T-cell (primary cell): ENCODE measurements around the gene LMF1. TPM values are rescaled to one million over a fixed set of nuclear protein-coding genes. Genes with fewer than 3 reads are reported as not detected.

Experiments
- ATAC-seq, 4 experiments: fragments of 200-7000 bp in 3 of 4; fragments of 150-1000 bp in 1 of 4; cut with Tn5 transposase; replicated peaks in 1 of 4; 1 replicate in 3 of 4; 2 replicates in 1 of 4; pipeline ENCODE4 v1.10.0; 2021; ENCODE audit warnings: moderate library complexity in 3 of 4, mild to moderate bottlenecking in 2 of 4, moderate number of reproducible peaks in 1 of 4
- CTCF ChIA-PET, 2 donors: fragments of 300-600 bp; sonication (Branson Sonifier 250); formaldehyde crosslinking; loops; one replicate each; lab custom pipeline; 2022; ENCODE audit warnings: antibody characterized with exemption in 2 of 2; lab: Charles Lee
- POLR2A ChIA-PET, 2 donors: fragments of 300-600 bp; sonication (Branson Sonifier 250); formaldehyde crosslinking; loops; one replicate each; lab custom pipeline; 2022; ENCODE audit warnings: antibody characterized with exemption in 2 of 2; lab: Charles Lee
- DNase-seq, 35 experiments: peaks; one replicate each; pipeline versions ENCODE4 v3.0.0 to v3.0.0-alpha.2; 2013 to 2023
- H3K27ac ChIP-seq: one replicate; pipeline ENCODE4 v1.5.1; 2013; ENCODE audit warnings: low read length
- H3K27me3 ChIP-seq, 2 experiments: replicated peaks in 1 of 2; 1 replicate in 1 of 2; 2 replicates in 1 of 2; pipeline versions ENCODE4 v1.6.1 to v1.7.0; 2013; ENCODE audit warnings: low read length in 1 of 2, mixed read lengths in 1 of 2; ENCODE audit not compliant: control insufficient read depth in 2 of 2, insufficient read depth in 2 of 2; ENCODE audit errors: extremely low read depth in 1 of 2
- H3K36me3 ChIP-seq, 2 donors: 1 replicate in 1 of 2; 2 replicates in 1 of 2; pipeline versions ENCODE4 v1.6.1 to v1.7.0; 2013; ENCODE audit warnings: low read length in 1 of 2; ENCODE audit not compliant: control insufficient read depth in 2 of 2, insufficient read depth in 1 of 2; ENCODE audit errors: extremely low read depth in 1 of 2
- H3K4me1 ChIP-seq, 2 experiments: 1 replicate in 1 of 2; 2 replicates in 1 of 2; pipeline versions ENCODE4 v1.6.1 to v1.7.0; 2013; ENCODE audit warnings: low read length in 2 of 2, mixed read lengths in 1 of 2; ENCODE audit not compliant: insufficient read depth in 2 of 2, control insufficient read depth in 1 of 2; ENCODE audit errors: extremely low read depth in 1 of 2
- H3K4me3 ChIP-seq, 2 donors: 1 replicate in 1 of 2; 2 replicates in 1 of 2; pipeline versions ENCODE4 v1.5.1 to v1.7.0; 2013; ENCODE audit warnings: mild to moderate bottlenecking in 2 of 2, low read length in 1 of 2, moderate library complexity in 1 of 2; ENCODE audit not compliant: control insufficient read depth in 1 of 2; ENCODE audit errors: extremely low read depth in 1 of 2
- H3K9me3 ChIP-seq: 2 replicates; pipeline ENCODE4 v1.7.0; 2013
- H3K27ac Mint-ChIP-seq, 2 donors: one replicate each; pipeline ENCODE4 v1.8.0; 2020 to 2021; ENCODE audit warnings: mild to moderate bottlenecking in 2 of 2, mixed read lengths in 2 of 2
- H3K27me3 Mint-ChIP-seq, 2 donors: one replicate each; pipeline ENCODE4 v1.8.0; 2021 to 2022; ENCODE audit warnings: mixed read lengths in 2 of 2
- H3K36me3 Mint-ChIP-seq: one replicate; pipeline ENCODE4 v1.8.0; 2021; ENCODE audit warnings: mixed read lengths
- H3K4me1 Mint-ChIP-seq, 3 donors: one replicate each; pipeline ENCODE4 v1.8.0; 2020 to 2022; ENCODE audit warnings: mixed read lengths in 3 of 3, mild to moderate bottlenecking in 1 of 3
- H3K4me3 Mint-ChIP-seq, 3 donors: one replicate each; pipeline ENCODE4 v1.8.0; 2020 to 2022; ENCODE audit warnings: mild to moderate bottlenecking in 3 of 3, mixed read lengths in 3 of 3, moderate library complexity in 3 of 3
- H3K9me3 Mint-ChIP-seq, 3 donors: one replicate each; pipeline ENCODE4 v1.8.0; 2020 to 2022; ENCODE audit warnings: mixed read lengths in 3 of 3
- WGBS: methylation state at CpG from one replicate; pipeline ENCODE4 v1.1.5; 2013; ENCODE audit warnings: missing lambda C conversion rate; ENCODE audit not compliant: insufficient coverage; 5-methylcytosine and 5-hydroxymethylcytosine counted together
- total RNA-seq, 35 experiments: library from RNA in 6 of 35; stranded (reverse) in 6 of 35; fragments of 120-200 nt in 1 of 35; gene quantifications; one replicate each; pipeline versions ENCODE4 v1.2.1 to v1.2.4 and lab custom pipeline; 2013 to 2026

Gene LMF1
- total RNA-seq, 5 donors from 2014 or later (not counting 1 experiment from before 2014, with no cell fraction given), result 46.6 to 59.4 (median 51.1) TPM

DNA sequence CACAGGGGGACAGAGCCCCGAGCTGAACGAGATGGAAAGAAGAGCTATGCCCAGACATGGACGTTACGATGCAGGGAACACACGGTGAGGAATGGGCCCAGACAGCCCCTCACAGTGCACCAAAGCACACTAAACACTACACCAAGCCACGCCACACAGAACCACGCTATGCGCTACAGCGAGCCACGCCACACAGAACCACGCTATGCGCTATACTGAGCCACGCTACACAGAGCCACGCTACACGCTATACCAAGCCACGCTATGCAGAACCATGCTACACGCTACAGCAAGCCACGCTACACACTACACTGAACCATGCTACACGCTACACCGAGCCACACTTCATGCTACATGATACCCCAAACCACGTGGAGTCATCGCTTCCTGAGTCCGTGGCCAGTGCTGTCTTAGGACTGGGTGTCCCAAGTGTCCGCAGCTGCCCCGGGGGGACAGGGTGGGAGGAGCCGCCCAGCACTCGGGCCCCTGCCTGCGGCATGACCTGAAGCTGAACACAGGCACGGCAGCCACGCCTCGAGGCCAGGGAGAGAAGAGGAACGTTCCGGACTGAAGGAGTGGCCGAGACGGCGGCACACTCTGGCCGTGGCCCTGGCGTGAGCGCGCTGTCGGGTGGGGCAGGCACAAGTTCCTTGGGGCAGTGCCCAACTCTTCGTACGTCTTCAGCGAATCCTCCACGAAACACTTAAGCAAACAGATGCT is 61.3 kb downstream of the LMF1 start:
- POLR2A ChIA-PET, result no interaction called here
- Mint-ChIP-seq H3K27ac (no peak overlapping the region), H3K36me3 (peaks cover 24% of the 10 kb centered on the region), H3K4me3 (no peak overlapping the region), H3K4me1 (no peaks in the 10 kb centered on the region), H3K27me3 (no peaks in the 10 kb centered on the region), H3K9me3 (no peaks in the 10 kb centered on the region)
- Histone ChIP-seq H3K9me3 (no peaks in the 10 kb centered on the region), H3K27ac (no peak overlapping the region), H3K36me3 (peaks cover 14 to 21% of the 10 kb centered on the region in 2 donors), H3K4me1 (no peaks in the 10 kb centered on the region), H3K4me3 (no peak overlapping the region), H3K27me3 (no peaks in the 10 kb centered on the region)
- WGBS, result 95% methylated on average over 43 of the region's 45 CpGs
- no peak for DNase-seq
- CTCF ChIA-PET, result no interaction called here
- ATAC-seq, result no peak

DNA sequence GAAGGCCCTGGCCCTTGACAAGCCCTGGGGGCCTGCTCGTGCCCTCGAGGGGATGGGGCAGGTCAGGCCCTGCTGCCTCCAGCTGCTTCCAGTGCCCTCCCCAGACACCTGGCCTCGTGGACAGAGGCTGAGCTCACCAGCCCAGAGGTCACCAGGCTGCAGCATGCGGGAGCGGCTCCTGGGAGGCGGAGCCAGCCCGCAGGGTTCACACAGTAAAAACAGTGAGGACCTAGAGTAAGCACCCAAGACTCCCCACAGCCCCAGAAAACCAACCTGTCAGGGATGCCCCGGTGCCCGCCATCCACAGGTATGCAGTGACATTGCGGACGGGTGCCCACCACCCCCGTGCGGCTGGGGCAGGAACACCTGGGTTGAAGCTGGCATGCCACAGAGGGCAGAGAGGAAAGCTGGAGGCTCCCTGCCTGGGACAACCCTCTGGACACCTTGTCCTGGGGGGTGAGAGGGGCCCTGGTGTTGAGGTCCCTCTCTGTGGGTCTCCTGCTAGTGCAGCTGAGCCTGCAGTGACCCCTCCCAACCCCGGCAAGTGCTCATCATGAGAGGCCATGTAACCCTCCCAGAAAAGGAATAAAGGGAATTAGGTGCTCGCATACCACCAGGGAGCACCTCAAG is 62.1 kb downstream of the LMF1 start:
- Mint-ChIP-seq H3K27me3 (no peaks in the 10 kb centered on the region), H3K36me3 (peaks cover 24% of the 10 kb centered on the region), H3K4me3 (no peak overlapping the region), H3K9me3 (no peaks in the 10 kb centered on the region), H3K4me1 (no peaks in the 10 kb centered on the region), H3K27ac (no peak overlapping the region)
- no peaks in the 10 kb centered on the region for H3K27me3 ChIP-seq
- no peak overlapping the region for H3K27ac ChIP-seq
- ChIA-PET CTCF (no interaction called here), POLR2A (no interaction called here)
- no peak overlapping the region for H3K4me3 ChIP-seq
- ATAC-seq, result no peak
- DNase-seq, result no peak
- no peaks in the 10 kb centered on the region for H3K9me3 ChIP-seq
- H3K36me3 ChIP-seq, result peaks cover 9 to 21% of the 10 kb centered on the region in 2 donors
- H3K4me1 ChIP-seq, result no peaks in the 10 kb centered on the region
- 94% methylated on average over 12 of the region's 15 CpGs for WGBS

DNA sequence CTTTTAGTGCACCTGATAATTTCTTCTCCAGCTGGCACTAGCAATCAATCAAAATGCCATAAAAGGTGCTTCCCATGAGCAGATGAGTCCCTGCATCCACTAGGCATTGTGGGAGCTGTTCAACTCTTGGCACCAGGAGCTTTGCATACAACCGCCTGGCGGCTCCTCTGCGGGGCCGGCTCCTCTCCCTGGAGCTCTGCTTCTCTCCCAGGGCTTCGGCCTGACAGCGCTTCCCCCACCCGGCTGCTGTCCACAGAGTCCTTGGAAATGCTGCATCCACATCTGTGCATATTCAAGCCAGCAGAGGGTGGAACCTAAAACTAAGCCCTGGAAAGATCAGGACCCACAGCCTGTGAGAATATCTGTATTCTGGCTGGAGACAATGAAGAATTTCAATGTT is 62.9 kb downstream of the LMF1 start:
- H3K27ac Mint-ChIP-seq, result no peak overlapping the region

DNA sequence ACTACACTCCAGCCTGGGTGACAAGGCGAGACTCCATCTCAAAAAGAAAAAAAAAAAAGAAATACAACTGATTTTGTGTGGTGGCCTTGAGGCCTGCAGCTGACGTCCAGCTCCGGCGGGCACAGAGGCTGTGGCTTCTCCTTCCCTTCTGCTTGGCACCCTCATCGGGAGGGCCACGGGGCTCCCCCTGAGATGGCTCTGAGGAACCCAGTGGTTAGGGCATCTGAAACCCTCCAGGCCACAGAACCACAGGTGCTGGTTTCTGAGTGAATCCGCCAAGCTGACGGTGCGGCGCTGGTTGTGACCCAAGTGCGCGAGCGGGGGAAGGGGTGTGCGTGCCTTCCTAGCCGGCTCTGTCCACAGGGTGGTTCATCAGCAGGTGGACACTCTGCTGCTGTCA is 63.4 kb downstream of the LMF1 start:
- no peak overlapping the region for H3K27ac Mint-ChIP-seq
- no peak for DNase-seq
- 96% methylated on average over 14 of the region's 15 CpGs for WGBS
- no peaks in the 10 kb centered on the region for H3K9me3 Mint-ChIP-seq
- H3K36me3 ChIP-seq, result peaks cover 9 to 21% of the 10 kb centered on the region in 2 donors
- no peak overlapping the region for H3K4me3 ChIP-seq
- CTCF ChIA-PET, result no interaction called here
- H3K4me1 Mint-ChIP-seq, result no peaks in the 10 kb centered on the region
- no peak for ATAC-seq
- no peaks in the 10 kb centered on the region for H3K27me3 ChIP-seq
- H3K4me1 ChIP-seq, result no peaks in the 10 kb centered on the region
- peaks cover 24% of the 10 kb centered on the region for H3K36me3 Mint-ChIP-seq
- POLR2A ChIA-PET, result no interaction called here
- no peaks in the 10 kb centered on the region for H3K9me3 ChIP-seq
- H3K27ac ChIP-seq, result no peak overlapping the region
- H3K27me3 Mint-ChIP-seq, result no peaks in the 10 kb centered on the region
- H3K4me3 Mint-ChIP-seq, result no peak overlapping the region

More for the DNA sequence above, 62.9 kb downstream of the LMF1 start:
- Histone ChIP-seq H3K9me3 (no peaks in the 10 kb centered on the region), H3K27me3 (no peaks in the 10 kb centered on the region), H3K4me3 (no peak overlapping the region), H3K4me1 (no peaks in the 10 kb centered on the region), H3K36me3 (peaks cover 9 to 21% of the 10 kb centered on the region in 2 donors), H3K27ac (no peak overlapping the region)
- no peak for DNase-seq
- Mint-ChIP-seq H3K36me3 (peaks cover 24% of the 10 kb centered on the region), H3K27me3 (no peaks in the 10 kb centered on the region), H3K9me3 (no peaks in the 10 kb centered on the region), H3K4me1 (no peaks in the 10 kb centered on the region), H3K4me3 (no peak overlapping the region)
- 100% methylated on average over 3 of the region's 7 CpGs for WGBS
- CTCF ChIA-PET, result no interaction called here
- no peak for ATAC-seq
- POLR2A ChIA-PET, result no interaction called here

DNA sequence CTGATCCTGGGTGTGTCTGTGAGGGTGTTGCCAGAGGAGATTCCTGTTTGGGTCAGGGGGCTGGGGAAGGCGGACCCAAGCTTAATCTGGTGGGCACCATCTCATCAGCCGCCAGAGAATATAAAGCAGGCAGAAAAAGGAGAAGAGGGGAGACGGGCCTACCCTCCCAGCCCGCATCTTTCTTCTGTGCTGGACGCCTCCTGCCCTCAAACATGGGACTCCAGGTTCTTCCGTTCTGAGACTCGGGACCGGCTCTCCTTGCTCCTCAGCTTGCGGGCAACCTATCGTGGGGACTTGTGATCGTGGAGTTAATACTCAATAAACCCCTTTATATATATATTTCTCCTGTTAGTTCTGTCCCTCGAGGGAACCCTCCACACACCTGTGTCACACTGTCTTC is 64.5 kb downstream of the LMF1 start:
- Histone ChIP-seq H3K27me3 (no peaks in the 10 kb centered on the region), H3K4me1 (no peaks in the 10 kb centered on the region), H3K27ac (no peak overlapping the region), H3K9me3 (no peaks in the 10 kb centered on the region), H3K4me3 (no peak overlapping the region), H3K36me3 (peaks cover 11 to 21% of the 10 kb centered on the region in 2 donors)
- WGBS, result 93% methylated on average over 6 of the region's 12 CpGs
- no peaks in the 10 kb centered on the region for H3K4me1 Mint-ChIP-seq
- no peak for ATAC-seq
- H3K36me3 Mint-ChIP-seq, result peaks cover 24% of the 10 kb centered on the region
- no peak overlapping the region for H3K27ac Mint-ChIP-seq
- DNase-seq, result no peak
- ChIA-PET CTCF (no interaction called here), POLR2A (no interaction called here)
- H3K27me3 Mint-ChIP-seq, result no peaks in the 10 kb centered on the region
- H3K4me3 Mint-ChIP-seq, result no peak overlapping the region
- H3K9me3 Mint-ChIP-seq, result no peaks in the 10 kb centered on the region

DNA sequence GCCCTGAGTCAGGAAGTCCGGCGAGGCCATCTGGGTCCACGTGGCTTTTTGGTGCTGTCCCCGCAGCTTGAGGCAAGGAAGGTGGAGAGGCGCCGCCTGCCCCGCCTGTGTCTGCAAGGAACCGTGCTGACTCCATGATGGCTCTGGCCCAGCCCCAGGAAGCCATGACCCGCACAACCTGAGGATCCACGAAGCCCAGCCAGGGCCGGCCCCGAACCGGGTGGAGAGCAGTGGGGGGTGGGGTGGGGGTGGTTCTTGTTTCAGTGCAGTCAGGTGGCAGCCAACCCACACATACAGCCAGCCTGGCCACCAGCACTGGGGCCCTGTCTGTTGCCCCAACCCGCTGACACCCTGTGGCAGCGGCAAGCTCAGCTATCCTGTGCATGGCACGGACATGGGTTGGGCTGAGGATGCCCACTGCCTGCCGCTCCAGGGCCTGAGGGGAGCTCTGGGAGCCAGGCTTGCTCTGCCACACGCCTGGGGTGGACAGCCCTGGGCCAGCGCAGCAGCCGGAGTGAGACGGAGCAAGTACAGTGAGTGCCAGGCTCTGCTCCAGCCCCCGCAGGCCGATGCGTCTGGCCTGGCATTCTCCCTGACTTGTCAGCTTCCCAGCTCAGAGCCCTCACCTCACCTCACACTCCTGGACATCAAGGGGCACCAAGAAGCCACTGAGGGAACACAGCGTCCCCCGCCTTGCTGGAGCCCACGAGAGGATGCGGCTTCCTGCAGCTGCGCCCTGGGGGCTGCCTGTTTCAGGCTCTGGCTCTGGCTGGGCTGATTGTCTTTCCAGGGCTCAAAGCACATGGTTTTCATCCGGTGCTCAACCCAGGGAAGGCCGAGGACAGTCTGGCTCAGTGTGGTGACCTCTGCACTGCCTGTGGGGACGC is 68.8 kb downstream of the LMF1 start:
- Mint-ChIP-seq H3K27me3 (no peaks in the 10 kb centered on the region), H3K4me3 (no peak overlapping the region), H3K9me3 (no peaks in the 10 kb centered on the region), H3K4me1 (no peaks in the 10 kb centered on the region), H3K27ac (no peak overlapping the region), H3K36me3 (peaks cover 19% of the 10 kb centered on the region)
- POLR2A ChIA-PET, result no interaction called here
- no peak for ATAC-seq
- no peak overlapping the region for H3K4me3 ChIP-seq
- CTCF ChIA-PET, result no interaction called here
- no peak for DNase-seq
- no peaks in the 10 kb centered on the region for H3K27me3 ChIP-seq
- 85% methylated on average over 28 of the region's 32 CpGs for WGBS
- H3K9me3 ChIP-seq, result no peaks in the 10 kb centered on the region
- H3K27ac ChIP-seq, result no peak overlapping the region
- H3K36me3 ChIP-seq, result peaks cover 2 to 8% of the 10 kb centered on the region in 2 donors
- H3K4me1 ChIP-seq, result no peaks in the 10 kb centered on the region
